IMR-90 (cell line): ENCODE results near the gene PTPRK. TPM values are rescaled to one million over a fixed set of nuclear protein-coding genes. Genes with fewer than 3 reads are reported as not detected.

ENCODE experiments used
- ATAC-seq: fragments of 200-7000 bp; cut with Tn5 transposase; 2 replicates; pipeline ENCODE4 v1.9.1; 2020; ENCODE audit warnings: low read depth, mild to moderate bottlenecking, moderate library complexity
- BruUV-seq: library from RNA; stranded (reverse); fragments of 400-500 nt; replicated peaks from 2 replicates; lab custom pipeline; 2021; lab: Mats Ljungman, UMichigan
- CTCF ChIA-PET: fragments of 300-600 bp; formaldehyde crosslinking; extraction: SDS; loops from one replicate; lab custom pipeline; 2021; ENCODE audit warnings: antibody characterized with exemption; lab: Yijun Ruan, JAX
- POLR2A ChIA-PET: fragments of 300-600 bp; sonication (Branson Sonifier 250); formaldehyde crosslinking; loops from one replicate; lab custom pipeline; 2022; ENCODE audit warnings: antibody characterized with exemption; ENCODE audit not compliant: unreplicated experiment; lab: Charles Lee
- DNase-seq: peaks from one replicate; pipeline ENCODE4 v3.0.0; 2013
- H2AFZ ChIP-seq: replicated peaks from 2 replicates; pipeline ENCODE3; 2013; ENCODE audit warnings: low read length, mild to moderate bottlenecking; ENCODE audit not compliant: poor library complexity
- H2AK5ac ChIP-seq: 2 replicates; pipeline ENCODE4 v1.6.1; 2013; ENCODE audit warnings: low read depth, low read length, inconsistent platforms
- H2AK9ac ChIP-seq: replicated peaks from 2 replicates; pipeline ENCODE3; 2013; ENCODE audit warnings: mild to moderate bottlenecking, low read depth, low read length, moderate library complexity; ENCODE audit not compliant: poor library complexity
- H2BK120ac ChIP-seq: 2 replicates; pipeline ENCODE4 v1.6.1; 2013; ENCODE audit warnings: low read depth, low read length, inconsistent platforms
- H2BK15ac ChIP-seq: 3 replicates; pipeline ENCODE4 v1.6.1; 2013; ENCODE audit warnings: low read depth, low read length, inconsistent platforms
- H2BK20ac ChIP-seq: 2 replicates; pipeline ENCODE4 v1.6.1; 2013; ENCODE audit warnings: low read depth, mild to moderate bottlenecking, inconsistent platforms, low read length, moderate library complexity
- H2BK5ac ChIP-seq: 2 replicates; pipeline ENCODE4 v1.6.1; 2013; ENCODE audit warnings: mild to moderate bottlenecking, low read depth, low read length, inconsistent platforms; ENCODE audit not compliant: poor library complexity, severe bottlenecking
- H3K14ac ChIP-seq: replicated peaks from 2 replicates; pipeline ENCODE4 v1.6.1; 2013; ENCODE audit warnings: low read depth, low read length, inconsistent platforms
- H3K18ac ChIP-seq: 2 replicates; pipeline ENCODE4 v1.6.1; 2013; ENCODE audit warnings: low read depth, low read length, control low read depth
- H3K23ac ChIP-seq: 2 replicates; pipeline ENCODE4 v1.6.1; 2013; ENCODE audit warnings: low read depth, low read length, inconsistent platforms
- H3K27ac ChIP-seq: 2 replicates; pipeline ENCODE4 v1.5.1; 2013; ENCODE audit warnings: mild to moderate bottlenecking, control low read depth, low read length; ENCODE audit not compliant: insufficient read depth
- H3K27me3 ChIP-seq: 2 replicates; pipeline ENCODE4 v1.6.1; 2013; ENCODE audit warnings: low read length; ENCODE audit not compliant: control insufficient read depth, insufficient read depth
- H3K36me3 ChIP-seq: 2 replicates; pipeline ENCODE4 v1.6.1; 2013; ENCODE audit warnings: low read length, mixed read lengths; ENCODE audit not compliant: control insufficient read depth, insufficient read depth
- H3K4ac ChIP-seq: 2 replicates; pipeline ENCODE4 v1.6.1; 2013; ENCODE audit warnings: low read depth, low read length, inconsistent platforms
- H3K4me1 ChIP-seq: 2 replicates; pipeline ENCODE4 v1.6.1; 2013; ENCODE audit warnings: low read length, mixed read lengths; ENCODE audit not compliant: control insufficient read depth, insufficient read depth
- H3K4me2 ChIP-seq: 2 replicates; pipeline ENCODE4 v1.6.1; 2013; ENCODE audit warnings: low read depth, mild to moderate bottlenecking, control low read depth, low read length, moderate library complexity
- H3K4me3 ChIP-seq: 2 replicates; pipeline ENCODE4 v1.5.1; 2013; ENCODE audit warnings: low read depth, mild to moderate bottlenecking, control low read depth, low read length, moderate library complexity; ENCODE audit not compliant: insufficient read depth
- H3K56ac ChIP-seq: 2 replicates; pipeline ENCODE4 v1.6.1; 2013; ENCODE audit warnings: low read length, inconsistent platforms; ENCODE audit not compliant: insufficient read depth; ENCODE audit errors: extremely low read depth
- H3K79me1 ChIP-seq, 2 experiments: 2 replicates each; pipeline ENCODE4 v1.6.1; 2013; ENCODE audit warnings: low read length in 2 of 2, inconsistent platforms in 1 of 2, low read depth in 1 of 2
- H3K9ac ChIP-seq: 2 replicates; pipeline ENCODE4 v1.6.1; 2013; ENCODE audit warnings: low read depth, low read length, control low read depth
- H3K9me1 ChIP-seq: 2 replicates; pipeline ENCODE4 v1.6.1; 2013; ENCODE audit warnings: low read length, inconsistent platforms; ENCODE audit not compliant: insufficient read depth
- H3K9me3 ChIP-seq: 2 replicates; pipeline ENCODE4 v1.6.1; 2013; ENCODE audit warnings: low read length; ENCODE audit not compliant: control insufficient read depth, insufficient read depth
- H4K20me1 ChIP-seq: 2 replicates; pipeline ENCODE4 v1.6.1; 2013; ENCODE audit warnings: low read length, inconsistent platforms; ENCODE audit not compliant: insufficient read depth
- H4K5ac ChIP-seq: 2 replicates; pipeline ENCODE4 v1.6.1; 2013; ENCODE audit warnings: mild to moderate bottlenecking, low read depth, low read length, control low read depth
- H4K8ac ChIP-seq, 2 experiments: 2 replicates each; pipeline ENCODE4 v1.6.1; 2013; ENCODE audit warnings: low read depth in 2 of 2, low read length in 2 of 2, control low read depth in 1 of 2, inconsistent platforms in 1 of 2
- H4K91ac ChIP-seq: 2 replicates; pipeline ENCODE4 v1.6.1; 2013; ENCODE audit warnings: low read depth, low read length, inconsistent platforms; ENCODE audit not compliant: insufficient read depth
- BHLHE40 ChIP-seq: fragments of 150-350 bp; IDR thresholded peaks from 2 replicates; pipeline ENCODE4 v1.6.1; 2016; ENCODE audit warnings: mild to moderate bottlenecking, low read depth, low read length
- CEBPB ChIP-seq: IDR thresholded peaks from 2 replicates; pipeline ENCODE4 v1.6.1; 2012; ENCODE audit warnings: low read depth, low read length, improper control_type of control experiment
- CHD1 ChIP-seq: IDR thresholded peaks from 2 replicates; pipeline ENCODE4 v1.6.1; 2012; ENCODE audit warnings: low read depth, low read length, improper control_type of control experiment
- FOS ChIP-seq: fragments of 150-350 bp; IDR thresholded peaks from 2 replicates; pipeline ENCODE4 v1.6.1; 2016; ENCODE audit warnings: low read depth, low read length
- MAFK ChIP-seq: IDR thresholded peaks from 2 replicates; pipeline ENCODE4 v1.6.1; 2012; ENCODE audit warnings: low read depth, low read length, improper control_type of control experiment
- MAZ ChIP-seq: IDR thresholded peaks from 2 replicates; pipeline ENCODE4 v1.6.1; 2012; ENCODE audit warnings: low read depth, mild to moderate bottlenecking, low read length, improper control_type of control experiment, moderate library complexity, borderline replicate concordance
- NFE2L2 ChIP-seq: fragments of 150-350 bp; IDR thresholded peaks from 2 replicates; pipeline ENCODE4 v1.6.1; 2016; ENCODE audit warnings: low read depth, mild to moderate bottlenecking, low read length
- POLR2A ChIP-seq: IDR thresholded peaks from 2 replicates; pipeline ENCODE4 v1.6.1; 2012; ENCODE audit warnings: mild to moderate bottlenecking, low read depth, low read length
- RAD21 ChIP-seq: IDR thresholded peaks from 2 replicates; pipeline ENCODE4 v1.6.1; 2012; ENCODE audit warnings: low read length, improper control_type of control experiment
- RCOR1 ChIP-seq: IDR thresholded peaks from 2 replicates; pipeline ENCODE4 v1.6.1; 2012; ENCODE audit warnings: mild to moderate bottlenecking, low read length, improper control_type of control experiment; ENCODE audit not compliant: insufficient replicate concordance
- RFX5 ChIP-seq: IDR thresholded peaks from 2 replicates; pipeline ENCODE4 v1.8.0; 2012; ENCODE audit warnings: low read depth, mild to moderate bottlenecking, low read length, moderate library complexity
- SMC3 ChIP-seq: fragments of 150-350 bp; IDR thresholded peaks from 2 replicates; pipeline ENCODE4 v1.6.1; 2016; ENCODE audit warnings: low read depth, mild to moderate bottlenecking, antibody characterized with exemption, low read length, moderate library complexity
- USF2 ChIP-seq: fragments of 150-350 bp; IDR thresholded peaks from 2 replicates; pipeline ENCODE4 v1.6.1; 2017; ENCODE audit warnings: mild to moderate bottlenecking, antibody characterized with exemption, low read length, low read depth
- WGBS, 2 experiments: methylation state at CpG; one replicate each; pipeline versions ENCODE4 v1.1.5 to v1.1.7; 2013; ENCODE audit warnings: missing lambda C conversion rate in 2 of 2; ENCODE audit not compliant: insufficient read length in 1 of 2; ENCODE audit errors: extremely low coverage in 2 of 2; 5-methylcytosine and 5-hydroxymethylcytosine counted together
- dilution Hi-C: fragments of 300-500 bp; cut with HindIII; formaldehyde crosslinking; loops from one replicate; pipeline ENCODE4 v1.14.3; 2018; ENCODE audit warnings: low sequenced_read_pairs; ENCODE audit not compliant: unreplicated experiment
- in situ Hi-C: fragments of 300-500 bp; cut with MboI; formaldehyde crosslinking; loops from 3 replicates; pipeline ENCODE4 v1.14.3; 2019; ENCODE audit warnings: low sequenced_read_pairs, inconsistent platforms, mixed read lengths
- intact Hi-C: fragments of 100-400 bp; cut with micrococcal nuclease; formaldehyde crosslinking; loops from 2 replicates; pipeline ENCODE4 v1.10.0; 2022
- polyA plus RNA-seq, 3 experiments: library from polyadenylated mRNA; depleted of rRNA; stranded (reverse); fragments of >200 nt; gene quantifications; 2 replicates each; pipeline ENCODE4 v1.2.3, GENCODE V29; 2012; ENCODE audit warnings: low replicate concordance in 1 of 3
- total RNA-seq: library from RNA; depleted of rRNA; stranded (reverse); fragments of >200 nt; gene quantifications from 2 replicates; pipeline ENCODE4 v1.2.3, GENCODE V29; 2012
- TF ChIP-seq, protein P1 (sequence below): fragments of 150-350 bp; IDR thresholded peaks from 2 replicates; pipeline ENCODE4 v1.6.1; 2016; ENCODE audit warnings: low read depth, mild to moderate bottlenecking, low read length, moderate library complexity, borderline replicate concordance
- TF ChIP-seq, protein P2 (sequence below): conservative IDR thresholded peaks from 2 replicates; pipeline ENCODE4 v1.5.1; 2012; ENCODE audit warnings: mild to moderate bottlenecking, low read depth, low read length, improper control_type of control experiment

PTPRK gene
- total and polyA plus RNA-seq, 2 of the 4 experiments (the other 2 are of a cell fraction): 18.0 to 80.8 TPM

DNA sequence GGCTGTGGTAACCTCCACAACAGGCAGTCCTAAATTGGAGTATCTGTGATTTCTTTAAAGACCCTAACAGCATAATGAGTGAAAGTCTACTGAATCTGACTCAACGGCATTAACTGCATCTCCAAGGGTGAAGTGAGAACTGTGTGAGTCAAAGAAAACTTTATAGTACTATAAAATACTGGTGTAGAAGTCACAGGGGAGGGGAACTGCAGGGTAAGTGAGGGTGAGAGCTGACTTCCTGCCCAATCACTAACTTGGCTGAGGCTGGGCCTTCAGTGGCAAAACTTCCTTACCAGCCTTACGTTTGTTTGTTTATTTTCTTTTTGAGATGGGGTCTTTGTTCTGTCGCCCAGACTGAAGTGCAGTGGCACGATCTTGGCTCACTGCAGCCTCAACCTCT is 109.8 kb downstream of the PTPRK start:
- Histone ChIP-seq H2BK15ac (no peak overlapping the region), H3K27me3 (no peaks in the 10 kb centered on the region), H4K20me1 (no peaks in the 10 kb centered on the region; the same call in 1 of the 2 replicates), H3K9me1 (no peaks in the 10 kb centered on the region), H3K36me3 (peaks cover 4% of the 10 kb centered on the region; the same call in 1 of the 2 replicates), H2BK5ac (no peak overlapping the region), H3K4ac (no peak overlapping the region), H3K14ac (no peak overlapping the region), H2AK9ac (no peak overlapping the region), H3K9me3 (no peaks in the 10 kb centered on the region), H3K4me2 (no peak overlapping the region), H2BK120ac (no peak overlapping the region), H3K27ac (no peak overlapping the region), H4K8ac (no peak overlapping the region), H3K4me3 (no peak overlapping the region), H4K91ac (no peak overlapping the region), H3K79me1 (peaks cover 32 to 59% of the 10 kb centered on the region in 2 experiments; a peak in 3 of 4 replicates), H3K18ac (no peak overlapping the region), H2BK20ac (no peak overlapping the region), H3K56ac (no peak overlapping the region), H2AK5ac (no peak overlapping the region), H3K23ac (no peak overlapping the region), H3K4me1 (no peaks in the 10 kb centered on the region), H4K5ac (no peak overlapping the region), H3K9ac (no peak overlapping the region), H2AFZ (no peak overlapping the region)
- ATAC-seq (no peak), DNase-seq (no peak)
- 60% methylated on average over 2 of the region's 4 CpGs; no CpG with 5 or more reads in 1 of the 2 experiments for WGBS, 2 experiments
- intact Hi-C loops (no loop called here), in situ Hi-C loops (no loop called here), dilution Hi-C loops (no loop called here)
- POLR2A ChIA-PET: no interaction called here
- no peak for TF ChIP-seq CHD1
- no peak for TF ChIP-seq USF2
- no peak for TF ChIP-seq MAFK
- no peak for TF ChIP-seq NFE2L2
- TF ChIP-seq, protein P1, sequence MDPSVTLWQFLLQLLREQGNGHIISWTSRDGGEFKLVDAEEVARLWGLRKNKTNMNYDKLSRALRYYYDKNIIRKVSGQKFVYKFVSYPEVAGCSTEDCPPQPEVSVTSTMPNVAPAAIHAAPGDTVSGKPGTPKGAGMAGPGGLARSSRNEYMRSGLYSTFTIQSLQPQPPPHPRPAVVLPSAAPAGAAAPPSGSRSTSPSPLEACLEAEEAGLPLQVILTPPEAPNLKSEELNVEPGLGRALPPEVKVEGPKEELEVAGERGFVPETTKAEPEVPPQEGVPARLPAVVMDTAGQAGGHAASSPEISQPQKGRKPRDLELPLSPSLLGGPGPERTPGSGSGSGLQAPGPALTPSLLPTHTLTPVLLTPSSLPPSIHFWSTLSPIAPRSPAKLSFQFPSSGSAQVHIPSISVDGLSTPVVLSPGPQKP: no peak
- no peak for TF ChIP-seq BHLHE40
- no peak for TF ChIP-seq RFX5
- TF ChIP-seq MAZ: no peak
- TF ChIP-seq SMC3: no peak
- TF ChIP-seq, protein P2, sequence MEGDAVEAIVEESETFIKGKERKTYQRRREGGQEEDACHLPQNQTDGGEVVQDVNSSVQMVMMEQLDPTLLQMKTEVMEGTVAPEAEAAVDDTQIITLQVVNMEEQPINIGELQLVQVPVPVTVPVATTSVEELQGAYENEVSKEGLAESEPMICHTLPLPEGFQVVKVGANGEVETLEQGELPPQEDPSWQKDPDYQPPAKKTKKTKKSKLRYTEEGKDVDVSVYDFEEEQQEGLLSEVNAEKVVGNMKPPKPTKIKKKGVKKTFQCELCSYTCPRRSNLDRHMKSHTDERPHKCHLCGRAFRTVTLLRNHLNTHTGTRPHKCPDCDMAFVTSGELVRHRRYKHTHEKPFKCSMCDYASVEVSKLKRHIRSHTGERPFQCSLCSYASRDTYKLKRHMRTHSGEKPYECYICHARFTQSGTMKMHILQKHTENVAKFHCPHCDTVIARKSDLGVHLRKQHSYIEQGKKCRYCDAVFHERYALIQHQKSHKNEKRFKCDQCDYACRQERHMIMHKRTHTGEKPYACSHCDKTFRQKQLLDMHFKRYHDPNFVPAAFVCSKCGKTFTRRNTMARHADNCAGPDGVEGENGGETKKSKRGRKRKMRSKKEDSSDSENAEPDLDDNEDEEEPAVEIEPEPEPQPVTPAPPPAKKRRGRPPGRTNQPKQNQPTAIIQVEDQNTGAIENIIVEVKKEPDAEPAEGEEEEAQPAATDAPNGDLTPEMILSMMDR: no peak
- TF ChIP-seq RCOR1: no peak
- no peak for TF ChIP-seq POLR2A
- no peak for TF ChIP-seq CEBPB
- no peak for TF ChIP-seq FOS
- TF ChIP-seq RAD21: no peak
- BruUV-seq: no TSS peak
- CTCF ChIA-PET: no interaction called here
